Adrenal gland (tissue), 12 donors: ENCODE measurements around the gene TXNDC11. TPM values are rescaled to one million over a fixed set of nuclear protein-coding genes. Genes with fewer than 3 reads are reported as not detected.

Experiments used
- DNase-seq, 7 donors: peaks; one replicate each; pipeline ENCODE4 v3.0.0-alpha.2; 2019 to 2020
- H3K27ac ChIP-seq, 5 donors: fragments of 200-600 bp; sonication (generic) in 4 of 5; 1 replicate in 3 of 5; 2 replicates in 2 of 5; pipeline versions ENCODE4 v1.5.1 to v1.8.0; 2016 to 2020; ENCODE audit warnings: mild to moderate bottlenecking in 1 of 5
- H3K27me3 ChIP-seq: fragments of 200-600 bp; 2 replicates; pipeline ENCODE4 v1.8.0; 2021
- H3K36me3 ChIP-seq, 2 donors: fragments of 200-600 bp; replicated peaks in 1 of 2; 1 replicate in 1 of 2; 2 replicates in 1 of 2; pipeline versions ENCODE4 v1.5.1 to v1.8.0; 2018 to 2022
- H3K4me1 ChIP-seq, 2 donors: fragments of 200-600 bp; replicated peaks in 1 of 2; 1 replicate in 1 of 2; 2 replicates in 1 of 2; pipeline versions ENCODE4 v1.5.1 to v1.8.0; 2018 to 2021
- H3K4me3 ChIP-seq, 4 donors: fragments of 200-600 bp; sonication (generic) in 3 of 4; one replicate each; pipeline ENCODE4 v1.5.1; 2016 to 2018
- H3K9me3 ChIP-seq, 3 donors: fragments of 200-600 bp; sonication (generic) in 1 of 3; replicated peaks in 1 of 3; 1 replicate in 2 of 3; 2 replicates in 1 of 3; pipeline versions ENCODE4 v1.5.1 to v1.8.0; 2016 to 2021
- CTCF ChIP-seq, 6 experiments: fragments of 450-650 bp in 4 of 6; fragments of 200-600 bp in 2 of 6; sonication (generic) in 1 of 6; IDR thresholded peaks; 1 replicate in 5 of 6; 2 replicates in 1 of 6; pipeline versions ENCODE4 v1.5.1 to v1.8.0; 2016 to 2021; ENCODE audit warnings: antibody characterized with exemption in 6 of 6, mild to moderate bottlenecking in 2 of 6, moderate library complexity in 1 of 6
- POLR2A ChIP-seq, 2 donors: fragments of 450-650 bp; IDR thresholded peaks; one replicate each; pipeline ENCODE4 v1.6.1; 2017; ENCODE audit warnings: antibody characterized with exemption in 2 of 2, mild to moderate bottlenecking in 2 of 2, moderate library complexity in 1 of 2
- WGBS, 4 donors: extraction: QIAGEN DNeasy Blood & Tissue Kit in 2 of 4; methylation state at CpG; one replicate each; pipeline versions ENCODE4 v1.1.5 to v1.1.7; 2013 to 2017; 5-methylcytosine and 5-hydroxymethylcytosine counted together
- intact Hi-C, 2 donors: fragments of 100-400 bp; cut with DNase I; formaldehyde crosslinking; loops; one replicate each; pipeline versions ENCODE4 v1.14.1 to v1.15.0; 2022 to 2023
- polyA plus RNA-seq, 3 donors: library from polyadenylated mRNA; stranded (reverse); fragments of 200-250 nt in 2 of 3; fragments of 350-450 nt in 1 of 3; fragmentation: Illumina TruSeq in 1 of 3; extraction: RNeasy Lipid Tissue Mini Kit (QIAGEN cat#74804) in 1 of 3; gene quantifications; one replicate each; pipeline ENCODE4 v1.2.3, GENCODE V29; 2013 to 2014
- total RNA-seq, 9 donors: library from RNA; depleted of rRNA in 4 of 9; stranded (reverse); fragments of >200 nt in 4 of 9; fragments of 120-200 nt in 1 of 9; fragmentation: NEBNext Ultra II Directional in 1 of 9; extraction: Animal tissue kit (Norgen Biotek cat#: 25700) in 1 of 9; gene quantifications; one replicate each; pipeline versions ENCODE4 v1.1.0 to v1.2.4, GENCODE V29; 2013 to 2023
- donor health status: healthy with polysubstance abuse.
- donor health status: Bipolar disorder and iron deficiency.
- donor health status: DM: yes; HTN: yes; CAD: no.
- donor health status: DM: no; HTN: no; CAD: no.
- donor health status: DM: no; HTN: no; CAD: no.
- donor health status: DM: yes; HTN: yes; CAD: no.

TXNDC11 gene
- total and polyA plus RNA-seq, 12 donors, result 33.5 to 78.1 (median 50.4) TPM

- 47 to 58% (median 52%) methylated on average over 14 of the region's 14 CpGs for WGBS, 4 donors
These were observed 106.4 kb downstream of the TXNDC11 start for GRCh38 chr16:11636172-11636721.

GRCh38 chr16:11635679-11636171, 106.9 kb downstream of the TXNDC11 start:
- 78 to 83% (median 81%) methylated on average over 12 of the region's 12 CpGs for WGBS, 4 donors
- H3K4me3 ChIP-seq, result no peak overlapping the region
- H3K4me1 ChIP-seq, result peaks cover 5 to 16% of the 10 kb centered on the region in 2 donors
- intact Hi-C loops, result no loop called here
- H3K9me3 ChIP-seq, result no peaks in the 10 kb centered on the region
- H3K27me3 ChIP-seq, result no peaks in the 10 kb centered on the region
- no peak overlapping the region for H3K27ac ChIP-seq
- no peak for DNase-seq
- TF ChIP-seq CTCF (IDR thresholded peaks at IDR 0.05), result no peak
- TF ChIP-seq POLR2A (IDR thresholded peaks at IDR 0.05), result no peak
- no peaks in the 10 kb centered on the region for H3K36me3 ChIP-seq

More at GRCh38 chr16:11636172-11636721, 106.4 kb downstream of the TXNDC11 start:
- no peak overlapping the region for H3K4me3 ChIP-seq
- intact Hi-C loops, result no loop called here
- H3K9me3 ChIP-seq, result no peaks in the 10 kb centered on the region
- no peaks in the 10 kb centered on the region for H3K27me3 ChIP-seq
- no peak for TF ChIP-seq POLR2A (IDR thresholded peaks at IDR 0.05)
- TF ChIP-seq CTCF (IDR thresholded peaks at IDR 0.05), result no peak
- no peak for DNase-seq
- H3K27ac ChIP-seq, result no peak overlapping the region
- peaks cover 10 to 22% of the 10 kb centered on the region in 2 donors for H3K4me1 ChIP-seq
- H3K36me3 ChIP-seq, result no peaks in the 10 kb centered on the region

GRCh38 chr16:11635113-11635652, 107.5 kb downstream of the TXNDC11 start:
- H3K4me1 ChIP-seq, result peaks cover 3 to 12% of the 10 kb centered on the region in 2 donors
- no peak overlapping the region for H3K27ac ChIP-seq
- no peaks in the 10 kb centered on the region for H3K36me3 ChIP-seq
- intact Hi-C loops, result no loop called here
- H3K9me3 ChIP-seq, result no peaks in the 10 kb centered on the region
- DNase-seq, result no peak
- no peak for TF ChIP-seq CTCF (IDR thresholded peaks at IDR 0.05)
- WGBS, 4 donors, result 86 to 93% (median 89%) methylated on average over 10 of the region's 10 CpGs
- H3K27me3 ChIP-seq, result no peaks in the 10 kb centered on the region
- H3K4me3 ChIP-seq, result no peak overlapping the region

GRCh38 chr16:11634312-11634711, 108.3 kb downstream of the TXNDC11 start:
- no peak for DNase-seq
- Histone ChIP-seq H3K4me1 (peaks cover 0 to 6% of the 10 kb centered on the region in 2 donors), H3K27me3 (no peaks in the 10 kb centered on the region), H3K4me3 (no peak overlapping the region), H3K27ac (no peak overlapping the region), H3K9me3 (no peaks in the 10 kb centered on the region), H3K36me3 (no peaks in the 10 kb centered on the region)
- TF ChIP-seq POLR2A (IDR thresholded peaks at IDR 0.05), result no peak
- no peak for TF ChIP-seq CTCF (IDR thresholded peaks at IDR 0.05)
- intact Hi-C loops, result no loop called here
- WGBS, 4 donors, result 77 to 90% (median 81%) methylated on average over 6 of the region's 6 CpGs
